Caco-2 (cell line): ENCODE data around the gene EVI5L. TPM values are rescaled to one million over a fixed set of nuclear protein-coding genes. Genes with fewer than 3 reads are reported as not detected.

Experiments
- BruUV-seq: library from RNA; stranded (reverse); fragments of 400-500 nt; replicated peaks from 2 replicates; lab custom pipeline; 2021; lab: Mats Ljungman, UMichigan
- CTCF ChIA-PET: fragments of 300-600 bp; sonication (Branson Sonifier 250); formaldehyde crosslinking; loops from one replicate; lab custom pipeline; 2022; ENCODE audit warnings: antibody characterized with exemption; lab: Charles Lee
- POLR2A ChIA-PET: fragments of 300-600 bp; sonication (Branson Sonifier 250); formaldehyde crosslinking; loops from one replicate; lab custom pipeline; 2022; ENCODE audit warnings: antibody characterized with exemption; lab: Charles Lee
- DNase-seq, 2 experiments: peaks; one replicate each; pipeline versions ENCODE4 v3.0.0 to v3.0.0-alpha.2; 2020 to 2022
- H3K27me3 ChIP-seq: replicated peaks from 2 replicates; pipeline ENCODE4 v1.6.0; 2011; ENCODE audit warnings: low read length; ENCODE audit not compliant: control insufficient read depth, insufficient read depth
- H3K36me3 ChIP-seq: 2 replicates; pipeline ENCODE4 v1.5.1; 2011; ENCODE audit warnings: low read length; ENCODE audit not compliant: control insufficient read depth, insufficient read depth
- H3K4me1 ChIP-seq: fragments of 250-450 bp; sonication (Bioruptor Pico); 2 replicates; pipeline ENCODE4 v1.5.1; 2020; ENCODE audit warnings: mild to moderate bottlenecking
- H3K4me3 ChIP-seq: 2 replicates; pipeline ENCODE4 v1.5.1; 2011; ENCODE audit warnings: low read depth, mild to moderate bottlenecking, control low read depth, low read length
- H3K9me3 ChIP-seq: fragments of 250-450 bp; sonication (Bioruptor Pico); 2 replicates; pipeline ENCODE4 v1.5.1; 2020; ENCODE audit warnings: mild to moderate bottlenecking, moderate library complexity
- H3K27ac Mint-ChIP-seq: one replicate; pipeline ENCODE4 v1.8.0; 2022; ENCODE audit warnings: mixed read lengths; ENCODE audit not compliant: unreplicated experiment
- H3K27me3 Mint-ChIP-seq: one replicate; pipeline ENCODE4 v1.8.0; 2022; ENCODE audit warnings: mixed read lengths; ENCODE audit not compliant: insufficient read depth, unreplicated experiment
- H3K36me3 Mint-ChIP-seq: one replicate; pipeline ENCODE4 v1.8.0; 2022; ENCODE audit warnings: mild to moderate bottlenecking, mixed read lengths; ENCODE audit not compliant: insufficient read depth, unreplicated experiment
- H3K4me1 Mint-ChIP-seq: one replicate; pipeline ENCODE4 v1.8.0; 2022; ENCODE audit warnings: low read depth, mixed read lengths; ENCODE audit not compliant: unreplicated experiment
- H3K4me3 Mint-ChIP-seq: one replicate; pipeline ENCODE4 v1.8.0; 2022; ENCODE audit warnings: mild to moderate bottlenecking, moderate library complexity, mixed read lengths; ENCODE audit not compliant: unreplicated experiment
- H3K9me3 Mint-ChIP-seq: one replicate; pipeline ENCODE4 v1.8.0; 2022; ENCODE audit warnings: mixed read lengths; ENCODE audit not compliant: unreplicated experiment
- CTCF ChIP-seq, 2 experiments: fragments of 200-600 bp in 1 of 2; IDR thresholded peaks; 1 replicate in 1 of 2; 2 replicates in 1 of 2; pipeline versions ENCODE4 v1.5.1 to v1.8.0; 2011 to 2022; ENCODE audit warnings: antibody characterized with exemption in 1 of 2, control low read depth in 1 of 2, inconsistent platforms in 1 of 2, low read depth in 1 of 2, low read length in 1 of 2, mild to moderate bottlenecking in 1 of 2, moderate library complexity in 1 of 2; ENCODE audit not compliant: insufficient read depth in 1 of 2, severe bottlenecking in 1 of 2, unreplicated experiment in 1 of 2
- intact Hi-C: fragments of 100-400 bp; cut with micrococcal nuclease; formaldehyde crosslinking; loops from one replicate; pipeline ENCODE4 v1.10.0; 2022; ENCODE audit not compliant: unreplicated experiment
- total RNA-seq: library from RNA; stranded (reverse); gene quantifications from 2 replicates; pipeline ENCODE4 v1.2.3, GENCODE V29; 2022

EVI5L gene
- total RNA-seq, 1 experiment from 2014 or later = 9.8 TPM

GRCh38 chr19:7868671-7869452 is 38.8 kb downstream of the EVI5L start:
- peak overlapping the region; percentile 89 for H3K27ac Mint-ChIP-seq
- CTCF ChIA-PET = interaction anchor here (0.6 to 2.2 kb wide), 19 partner anchors 11 to 544 kb away, joined by 3 to 50 read pairs (median 6); partner anchors contain the start of genes LRRC8E, MAP2K7, PET100 and SNAPC2
- Histone ChIP-seq H3K4me1 (peaks cover 7% of the 10 kb centered on the region), H3K9me3 (no peaks in the 10 kb centered on the region), H3K27me3 (no peaks in the 10 kb centered on the region; the same call in 1 of the 2 replicates), H3K4me3 (peak overlapping the region; percentile 77), H3K36me3 (no peaks in the 10 kb centered on the region)
- H3K4me1 Mint-ChIP-seq = peaks cover 9% of the 10 kb centered on the region
- H3K27me3 Mint-ChIP-seq = no peaks in the 10 kb centered on the region
- DNase-seq = peak; percentile 92 to 94
- peaks cover 19% of the 10 kb centered on the region for H3K36me3 Mint-ChIP-seq
- intact Hi-C loops = loop anchor here (1.0 to 2.0 kb wide), 2 partner anchors 34 to 51 kb away; partner anchors contain the start of genes MAP2K7 and SNAPC2
- BruUV-seq = no TSS peak
- H3K9me3 Mint-ChIP-seq = no peaks in the 10 kb centered on the region
- peak; percentile 53 to 71 for TF ChIP-seq CTCF (IDR thresholded peaks at IDR 0.05; ENCODE audit: insufficient read depth in 1 of 2, low read depth in 1 of 2, low read length in 1 of 2, severe bottlenecking in 1 of 2, unreplicated experiment in 1 of 2)
- POLR2A ChIA-PET = interaction anchor here (0.6 to 2.2 kb wide), 7 partner anchors 20 to 769 kb away, joined by 3 to 21 read pairs (median 15); partner anchors contain the start of genes LRRC8E, MAP2K7, SNAPC2 and TIMM44
- peak overlapping the region; percentile 87 for H3K4me3 Mint-ChIP-seq

- no peaks in the 10 kb centered on the region for H3K9me3 ChIP-seq
- Mint-ChIP-seq H3K9me3 (no peaks in the 10 kb centered on the region), H3K4me1 (peaks cover 9% of the 10 kb centered on the region), H3K36me3 (peaks cover 19% of the 10 kb centered on the region), H3K27me3 (no peaks in the 10 kb centered on the region), H3K4me3 (peak overlapping the region; percentile 87), H3K27ac (peak overlapping the region; percentile 89)
- no peak for TF ChIP-seq CTCF (IDR thresholded peaks at IDR 0.05; ENCODE audit: insufficient read depth in 1 of 2, low read depth in 1 of 2, low read length in 1 of 2, severe bottlenecking in 1 of 2, unreplicated experiment in 1 of 2)
- H3K27me3 ChIP-seq = no peaks in the 10 kb centered on the region; the same call in 1 of the 2 replicates
- intact Hi-C loops = loop anchor here (1.0 to 2.0 kb wide), 2 partner anchors 33 to 51 kb away; partner anchors contain the start of genes MAP2K7 and SNAPC2
- H3K4me3 ChIP-seq = peak overlapping the region; percentile 77
- ChIA-PET POLR2A (interaction anchor here (0.5 to 2.2 kb wide), 6 partner anchors 19 to 74 kb away, joined by 4 to 20 read pairs (median 14); partner anchors contain the start of genes LRRC8E, MAP2K7, SNAPC2 and TIMM44), CTCF (interaction anchor here (0.5 to 2.2 kb wide), 17 partner anchors 10 to 1026 kb away, joined by 3 to 50 read pairs (median 8); partner anchors contain the start of genes LRRC8E, MAP2K7, SNAPC2 and TIMM44)
- DNase-seq = peak; percentile 81 to 91
- BruUV-seq = no TSS peak
- H3K36me3 ChIP-seq = no peaks in the 10 kb centered on the region
- peaks cover 7% of the 10 kb centered on the region for H3K4me1 ChIP-seq
These were observed 39.5 kb downstream of the EVI5L start for GRCh38 chr19:7869453-7869909.
